Psoas muscle (tissue), 8 donors: ENCODE measurements around the gene KNSTRN. TPM values are rescaled to one million over a fixed set of nuclear protein-coding genes. Genes with fewer than 3 reads are reported as not detected.

Source experiments
- ATAC-seq, 4 donors: fragments of 200-7000 bp; cut with Tn5 transposase; one replicate each; pipeline ENCODE4 v1.9.1; 2020; ENCODE audit warnings: moderate library complexity in 3 of 4, mild to moderate bottlenecking in 2 of 4
- DNase-seq, 2 donors: peaks; one replicate each; pipeline ENCODE4 v3.0.0-alpha.2; 2020
- H3K27ac ChIP-seq: fragments of 200-600 bp; one replicate; pipeline ENCODE4 v1.8.0; 2022
- H3K27me3 ChIP-seq, 3 donors: fragments of 200-600 bp in 1 of 3; one replicate each; pipeline versions ENCODE4 v1.6.1 to v1.8.0; 2013 to 2022; ENCODE audit warnings: low read length in 2 of 3, mild to moderate bottlenecking in 2 of 3, moderate library complexity in 1 of 3; ENCODE audit not compliant: insufficient read depth in 3 of 3
- H3K36me3 ChIP-seq, 2 donors: fragments of 200-600 bp in 1 of 2; one replicate each; pipeline versions ENCODE4 v1.6.1 to v1.8.0; 2013 to 2022; ENCODE audit warnings: low read depth in 1 of 2, mild to moderate bottlenecking in 1 of 2, moderate library complexity in 1 of 2; ENCODE audit not compliant: insufficient read depth in 1 of 2
- H3K4me1 ChIP-seq: fragments of 200-600 bp; one replicate; pipeline ENCODE4 v1.8.0; 2022
- H3K4me3 ChIP-seq: fragments of 200-600 bp; one replicate; pipeline ENCODE4 v1.8.0; 2022; ENCODE audit warnings: mild to moderate bottlenecking
- H3K9me3 ChIP-seq: fragments of 200-600 bp; one replicate; pipeline ENCODE4 v1.8.0; 2022
- WGBS, 3 donors: extraction: QIAGEN DNeasy Blood & Tissue Kit; methylation state at CpG; one replicate each; pipeline versions ENCODE4 v1.1.6 to v1.1.7; 2013; 5-methylcytosine and 5-hydroxymethylcytosine counted together
- intact Hi-C, 2 donors: fragments of 100-400 bp; cut with DNase I; formaldehyde crosslinking; loops; one replicate each; pipeline versions ENCODE4 v1.11.0 to v1.14.2; 2022
- polyA plus RNA-seq, 3 donors: library from polyadenylated mRNA; stranded (reverse); fragments of 200-250 nt; gene quantifications; one replicate each; pipeline ENCODE4 v1.2.3, GENCODE V29; 2013
- total RNA-seq, 4 donors: library from RNA; stranded (reverse); fragmentation: NEBNext Ultra II Directional in 2 of 4; extraction: Animal tissue kit (Norgen Biotek cat#: 25700) in 2 of 4; gene quantifications; one replicate each; pipeline versions ENCODE4 v1.2.1 to v1.2.4, GENCODE V29; 2021 to 2023
- TF ChIP-seq, protein P1 (sequence below): fragments of 200-600 bp; IDR thresholded peaks from one replicate; pipeline ENCODE4 v1.8.0; 2022; ENCODE audit warnings: antibody characterized with exemption
- donor health status: healthy with polysubstance abuse.
- donor health status: DM: no; HTN: no; CAD: no; lungs with moderate emphysema.
- donor health status: Bipolar disorder and iron deficiency.
- donor health status: healthy.
- donor health status: DM: yes; HTN: yes; CAD: no.
- donor health status: DM: no; HTN: no; CAD: no.
- donor health status: DM: no; HTN: no; CAD: no.
- donor health status: DM: yes; HTN: yes; CAD: no.

The KNSTRN gene
- total and polyA plus RNA-seq, 7 donors = 7.7 to 21.5 (median 14.5) TPM

DNA sequence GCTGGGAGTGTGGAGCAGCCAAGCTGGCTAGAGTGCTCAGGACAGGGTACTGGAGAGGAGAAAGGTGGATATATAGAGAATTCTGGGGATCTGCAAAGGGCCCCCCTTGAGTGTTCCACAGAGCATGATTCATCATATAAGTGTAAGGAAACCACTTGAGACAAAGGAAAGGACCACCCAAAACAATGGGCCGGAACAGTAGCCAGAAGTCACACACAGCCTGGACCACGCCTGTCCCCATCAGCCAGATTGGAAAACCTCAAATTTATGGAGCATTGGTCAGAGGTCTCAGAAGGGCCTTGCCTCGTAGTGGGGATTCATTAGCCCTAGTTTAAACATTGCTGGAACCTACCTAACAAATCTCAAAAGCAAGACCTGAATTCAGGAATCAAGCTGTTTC, 4.9 kb upstream of the KNSTRN start:
- no peak for ATAC-seq
- 74 to 77% (median 74%) methylated on average over 3 of the region's 3 CpGs for WGBS, 3 donors
- H3K27ac ChIP-seq = no peak overlapping the region
- peaks cover 18% of the 10 kb centered on the region for H3K4me1 ChIP-seq
- TF ChIP-seq, protein P1, sequence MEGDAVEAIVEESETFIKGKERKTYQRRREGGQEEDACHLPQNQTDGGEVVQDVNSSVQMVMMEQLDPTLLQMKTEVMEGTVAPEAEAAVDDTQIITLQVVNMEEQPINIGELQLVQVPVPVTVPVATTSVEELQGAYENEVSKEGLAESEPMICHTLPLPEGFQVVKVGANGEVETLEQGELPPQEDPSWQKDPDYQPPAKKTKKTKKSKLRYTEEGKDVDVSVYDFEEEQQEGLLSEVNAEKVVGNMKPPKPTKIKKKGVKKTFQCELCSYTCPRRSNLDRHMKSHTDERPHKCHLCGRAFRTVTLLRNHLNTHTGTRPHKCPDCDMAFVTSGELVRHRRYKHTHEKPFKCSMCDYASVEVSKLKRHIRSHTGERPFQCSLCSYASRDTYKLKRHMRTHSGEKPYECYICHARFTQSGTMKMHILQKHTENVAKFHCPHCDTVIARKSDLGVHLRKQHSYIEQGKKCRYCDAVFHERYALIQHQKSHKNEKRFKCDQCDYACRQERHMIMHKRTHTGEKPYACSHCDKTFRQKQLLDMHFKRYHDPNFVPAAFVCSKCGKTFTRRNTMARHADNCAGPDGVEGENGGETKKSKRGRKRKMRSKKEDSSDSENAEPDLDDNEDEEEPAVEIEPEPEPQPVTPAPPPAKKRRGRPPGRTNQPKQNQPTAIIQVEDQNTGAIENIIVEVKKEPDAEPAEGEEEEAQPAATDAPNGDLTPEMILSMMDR = no peak
- no peaks in the 10 kb centered on the region for H3K9me3 ChIP-seq
- DNase-seq = no peak
- H3K27me3 ChIP-seq = no peaks in the 10 kb centered on the region
- no peaks in the 10 kb centered on the region for H3K36me3 ChIP-seq
- H3K4me3 ChIP-seq = no peak overlapping the region
- intact Hi-C loops = no loop called here

DNA sequence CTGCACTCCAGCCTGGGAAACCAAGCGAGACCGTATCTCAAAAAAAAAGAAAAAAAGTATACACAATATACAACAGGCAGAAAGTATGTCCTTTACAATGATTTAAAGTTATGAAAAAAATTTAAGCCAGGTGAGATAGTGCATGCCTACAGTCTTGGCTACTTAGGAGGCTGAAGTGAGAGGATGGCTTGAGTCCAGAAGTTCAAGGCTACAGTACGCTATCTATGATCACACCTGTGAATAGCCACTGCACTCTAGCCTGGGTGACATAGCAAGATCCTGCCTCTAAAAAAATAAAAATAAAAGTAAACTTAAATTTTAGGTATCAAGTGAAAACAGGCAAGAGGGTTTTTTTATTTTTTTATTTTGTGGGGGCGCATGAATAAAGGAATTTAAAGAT, 3.1 kb upstream of the KNSTRN start:
- 80 to 84% (median 81%) methylated on average over 4 of the region's 4 CpGs for WGBS, 3 donors
- H3K4me3 ChIP-seq = no peak overlapping the region
- ATAC-seq = no peak
- H3K36me3 ChIP-seq = no peaks in the 10 kb centered on the region
- no peaks in the 10 kb centered on the region for H3K27me3 ChIP-seq
- TF ChIP-seq, protein P1 = no peak
- H3K4me1 ChIP-seq = peaks cover 25% of the 10 kb centered on the region
- H3K27ac ChIP-seq = peak overlapping the region; percentile 81
- intact Hi-C loops = no loop called here
- no peaks in the 10 kb centered on the region for H3K9me3 ChIP-seq
- DNase-seq = no peak

DNA sequence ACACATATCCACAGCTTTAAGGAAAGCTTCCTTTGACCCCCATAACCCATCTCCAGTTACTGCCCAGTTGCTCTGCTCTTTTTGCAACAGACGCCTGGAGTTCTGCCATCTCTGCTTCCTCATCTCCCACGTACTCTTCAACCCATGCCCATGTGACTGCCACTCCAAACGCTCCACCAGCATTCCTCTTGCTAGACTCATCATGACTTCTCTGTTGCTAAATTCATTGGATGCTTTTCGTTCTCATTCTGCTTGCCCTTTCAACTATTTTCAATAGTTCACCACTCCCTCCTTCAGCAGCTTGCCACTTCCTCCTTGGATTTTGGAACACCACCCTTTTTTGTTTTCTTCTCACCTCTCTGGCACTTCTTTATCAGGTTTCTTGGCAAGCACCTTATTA, 2.7 kb upstream of the KNSTRN start:
- peaks cover 25% of the 10 kb centered on the region for H3K4me1 ChIP-seq
- intact Hi-C loops = no loop called here
- H3K27me3 ChIP-seq = no peaks in the 10 kb centered on the region
- peak overlapping the region; percentile 4 for H3K4me3 ChIP-seq
- peak overlapping the region; percentile 81 for H3K27ac ChIP-seq
- no peaks in the 10 kb centered on the region for H3K36me3 ChIP-seq
- TF ChIP-seq, protein P1 = no peak
- DNase-seq (peak; percentile 79 to 81), ATAC-seq (peak; percentile 92 to 94 (median 92))
- H3K9me3 ChIP-seq = no peaks in the 10 kb centered on the region
- 6 to 11% (median 7%) methylated on average over 4 of the region's 4 CpGs for WGBS, 3 donors

DNA sequence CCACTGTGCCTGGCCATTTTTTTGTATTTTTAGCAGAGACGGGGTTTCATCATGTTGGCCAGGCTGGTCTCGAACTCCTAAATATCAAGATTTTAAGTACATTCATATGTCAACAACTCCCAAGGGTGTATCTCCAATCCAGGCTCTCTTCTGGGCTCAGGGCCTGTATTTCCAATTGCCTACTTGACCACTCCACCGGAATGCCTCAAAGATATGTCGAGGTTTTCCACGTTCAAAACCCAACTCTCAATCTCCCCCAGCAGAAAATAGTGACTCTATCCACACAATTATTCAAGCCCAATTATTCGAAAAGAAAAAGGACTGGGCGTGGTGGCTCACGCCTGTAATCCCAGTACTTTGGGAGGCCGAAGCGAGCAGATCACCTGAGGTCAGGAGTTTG, 1.9 kb upstream of the KNSTRN start:
- H3K4me1 ChIP-seq = peaks cover 25% of the 10 kb centered on the region

More for the DNA sequence above, 1.9 kb upstream of the KNSTRN start:
- H3K36me3 ChIP-seq = no peaks in the 10 kb centered on the region
- intact Hi-C loops = no loop called here
- DNase-seq = no peak
- ATAC-seq = no peak
- TF ChIP-seq, protein P1 = no peak
- H3K9me3 ChIP-seq = no peaks in the 10 kb centered on the region
- no peak overlapping the region for H3K4me3 ChIP-seq
- peak overlapping the region; percentile 81 for H3K27ac ChIP-seq
- 91 to 95% (median 94%) methylated on average over 10 of the region's 10 CpGs for WGBS, 3 donors
- no peaks in the 10 kb centered on the region for H3K27me3 ChIP-seq
